Tibial nerve (tissue), 4 donors: ENCODE results near the gene EMP2. TPM values are rescaled to one million over a fixed set of nuclear protein-coding genes. Genes with fewer than 3 reads are reported as not detected.
A peak's percentile ranks its signal among the peaks of the same experiment; 100 is the strongest.

Source experiments
- DNase-seq, 2 donors: peaks; one replicate each; pipeline ENCODE4 v3.0.0-alpha.2; 2019; ENCODE audit warnings: low spot score in 2 of 2
- H3K27ac ChIP-seq, 4 donors: fragments of 200-600 bp; sonication (generic) in 3 of 4; one replicate each; pipeline ENCODE4 v1.5.1; 2017 to 2019; ENCODE audit warnings: mild to moderate bottlenecking in 1 of 4
- H3K27me3 ChIP-seq, 2 donors: fragments of 200-600 bp; sonication (generic) in 1 of 2; one replicate each; pipeline versions ENCODE4 v1.5.1 to v1.6.0; 2017 to 2019
- H3K36me3 ChIP-seq, 3 donors: fragments of 200-600 bp; sonication (generic); one replicate each; pipeline ENCODE4 v1.5.1; 2018 to 2019
- H3K4me1 ChIP-seq, 4 donors: fragments of 200-600 bp; sonication (generic) in 3 of 4; one replicate each; pipeline ENCODE4 v1.5.1; 2017 to 2019
- H3K4me3 ChIP-seq, 4 donors: fragments of 200-600 bp; sonication (generic) in 3 of 4; one replicate each; pipeline ENCODE4 v1.5.1; 2017 to 2019; ENCODE audit warnings: mild to moderate bottlenecking in 1 of 4, moderate library complexity in 1 of 4
- H3K9me3 ChIP-seq, 4 donors: fragments of 200-600 bp; sonication (generic) in 3 of 4; one replicate each; pipeline ENCODE4 v1.5.1; 2017 to 2019
- EP300 ChIP-seq, 2 donors: sonication (generic); formaldehyde crosslinking; IDR thresholded peaks; one replicate each; pipeline ENCODE4 v1.6.1; 2017; ENCODE audit warnings: antibody characterized with exemption in 2 of 2, mild to moderate bottlenecking in 1 of 2
- POLR2A ChIP-seq, 2 donors: fragments of 450-650 bp; IDR thresholded peaks; one replicate each; pipeline ENCODE4 v1.6.1; 2017; ENCODE audit warnings: antibody characterized with exemption in 2 of 2, mild to moderate bottlenecking in 2 of 2, moderate library complexity in 2 of 2
- WGBS, 2 donors: methylation state at CpG; one replicate each; pipeline ENCODE4 v1.1.5; 2018; 5-methylcytosine and 5-hydroxymethylcytosine counted together
- total RNA-seq, 4 donors: library from RNA; depleted of rRNA; stranded (reverse); fragments of >200 nt; gene quantifications; one replicate each; pipeline ENCODE4 v1.1.0, GENCODE V29; 2016
- TF ChIP-seq, protein P1 (sequence below), 5 experiments: fragments of 200-600 bp in 3 of 5; fragments of 450-650 bp in 2 of 5; sonication (generic) in 3 of 5; IDR thresholded peaks; one replicate each; pipeline ENCODE4 v1.5.1; 2016 to 2019; ENCODE audit warnings: antibody characterized with exemption in 5 of 5, mild to moderate bottlenecking in 3 of 5, moderate library complexity in 2 of 5

The EMP2 gene
- total RNA-seq, 4 donors from 2014 or later = 60.5 to 72.1 (median 65.5) TPM

DNA sequence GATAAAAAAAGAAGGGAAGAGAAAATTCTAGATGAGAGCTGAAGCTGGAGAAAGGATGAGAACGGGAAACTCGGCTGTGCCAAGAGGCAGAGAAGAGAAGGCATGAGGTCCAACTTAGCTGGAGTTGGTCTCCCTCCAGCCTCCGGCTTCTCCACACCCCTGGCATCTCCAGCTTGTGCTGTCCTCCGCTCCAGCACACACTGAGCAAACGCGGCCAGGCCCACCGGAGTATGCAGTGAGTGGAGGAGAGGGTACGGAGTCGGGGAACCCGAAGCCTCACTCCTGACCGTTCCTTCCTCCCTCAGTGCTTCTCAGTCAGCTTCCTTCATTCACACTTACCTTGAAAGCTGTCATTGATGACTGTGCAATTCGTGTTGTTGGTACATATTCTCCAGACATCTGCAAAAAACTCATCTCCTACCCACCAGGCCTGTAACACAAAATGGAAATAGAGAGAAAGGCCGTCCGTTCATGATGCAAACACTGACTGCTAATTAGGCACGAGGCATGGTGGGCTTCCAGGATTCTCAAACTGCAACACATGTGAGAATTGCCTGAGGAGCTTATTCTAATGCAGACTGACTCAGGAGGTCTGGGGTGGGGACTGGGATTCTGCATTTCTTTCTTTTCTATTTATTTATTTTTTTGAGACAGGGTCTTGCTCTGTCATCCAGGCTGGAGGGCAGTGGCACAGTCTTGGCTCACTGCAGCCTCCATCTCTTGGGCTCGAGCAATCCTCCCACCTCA is 37.0 kb downstream of the EMP2 start:
- peaks cover 0 to 9% (median 0%) of the 10 kb centered on the region in 4 donors for H3K4me1 ChIP-seq
- H3K27me3 ChIP-seq = no peaks in the 10 kb centered on the region
- peaks cover 0 to 82% (median 6%) of the 10 kb centered on the region in 3 donors for H3K36me3 ChIP-seq

DNA sequence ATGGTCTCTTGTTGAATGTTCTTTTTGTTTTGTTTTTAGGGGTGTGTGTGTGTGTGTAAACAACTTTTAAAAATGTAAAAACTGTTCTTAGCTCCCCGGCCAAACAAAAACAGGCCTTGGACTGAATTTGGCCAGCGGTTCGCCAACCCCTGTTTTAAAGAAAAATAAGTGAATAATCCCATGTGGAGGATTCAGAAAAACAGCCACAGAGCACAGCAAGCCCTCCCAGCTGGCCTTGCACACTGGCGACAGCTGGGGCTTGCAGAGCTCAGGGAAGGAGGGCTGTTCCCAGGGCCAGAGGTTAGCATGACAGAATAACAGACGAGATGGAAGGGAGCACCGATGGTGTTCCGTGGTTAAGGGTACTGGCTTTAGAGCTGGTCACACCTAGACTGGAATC is 39.0 kb downstream of the EMP2 start:
- DNase-seq = no peak
- no peak for TF ChIP-seq POLR2A (IDR thresholded peaks at IDR 0.05)
- no peak for TF ChIP-seq EP300 (IDR thresholded peaks at IDR 0.05)
- TF ChIP-seq, protein P1, sequence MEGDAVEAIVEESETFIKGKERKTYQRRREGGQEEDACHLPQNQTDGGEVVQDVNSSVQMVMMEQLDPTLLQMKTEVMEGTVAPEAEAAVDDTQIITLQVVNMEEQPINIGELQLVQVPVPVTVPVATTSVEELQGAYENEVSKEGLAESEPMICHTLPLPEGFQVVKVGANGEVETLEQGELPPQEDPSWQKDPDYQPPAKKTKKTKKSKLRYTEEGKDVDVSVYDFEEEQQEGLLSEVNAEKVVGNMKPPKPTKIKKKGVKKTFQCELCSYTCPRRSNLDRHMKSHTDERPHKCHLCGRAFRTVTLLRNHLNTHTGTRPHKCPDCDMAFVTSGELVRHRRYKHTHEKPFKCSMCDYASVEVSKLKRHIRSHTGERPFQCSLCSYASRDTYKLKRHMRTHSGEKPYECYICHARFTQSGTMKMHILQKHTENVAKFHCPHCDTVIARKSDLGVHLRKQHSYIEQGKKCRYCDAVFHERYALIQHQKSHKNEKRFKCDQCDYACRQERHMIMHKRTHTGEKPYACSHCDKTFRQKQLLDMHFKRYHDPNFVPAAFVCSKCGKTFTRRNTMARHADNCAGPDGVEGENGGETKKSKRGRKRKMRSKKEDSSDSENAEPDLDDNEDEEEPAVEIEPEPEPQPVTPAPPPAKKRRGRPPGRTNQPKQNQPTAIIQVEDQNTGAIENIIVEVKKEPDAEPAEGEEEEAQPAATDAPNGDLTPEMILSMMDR (IDR thresholded peaks at IDR 0.05) = no peak
- WGBS, 2 donors = 50 to 54% methylated on average over 7 of the region's 7 CpGs
- Histone ChIP-seq H3K27ac (peak overlapping the region in 2 of 4 donors; percentile 13 to 36), H3K4me1 (peaks cover 0 to 9% (median 0%) of the 10 kb centered on the region in 4 donors), H3K9me3 (no peaks in the 10 kb centered on the region), H3K27me3 (no peaks in the 10 kb centered on the region), H3K4me3 (no peak overlapping the region), H3K36me3 (peaks cover 2 to 82% (median 4%) of the 10 kb centered on the region in 3 donors)

More for the DNA sequence above, 37.0 kb downstream of the EMP2 start:
- Histone ChIP-seq H3K27ac (no peak overlapping the region), H3K9me3 (peaks cover 0 to 4% (median 0%) of the 10 kb centered on the region in 4 donors), H3K4me3 (no peak overlapping the region)
- DNase-seq = no peak
- 89 to 94% methylated on average over 16 of the region's 16 CpGs for WGBS, 2 donors
- TF ChIP-seq POLR2A (IDR thresholded peaks at IDR 0.05) (no peak), EP300 (IDR thresholded peaks at IDR 0.05) (no peak)
- TF ChIP-seq, protein P1 (IDR thresholded peaks at IDR 0.05) = no peak

DNA sequence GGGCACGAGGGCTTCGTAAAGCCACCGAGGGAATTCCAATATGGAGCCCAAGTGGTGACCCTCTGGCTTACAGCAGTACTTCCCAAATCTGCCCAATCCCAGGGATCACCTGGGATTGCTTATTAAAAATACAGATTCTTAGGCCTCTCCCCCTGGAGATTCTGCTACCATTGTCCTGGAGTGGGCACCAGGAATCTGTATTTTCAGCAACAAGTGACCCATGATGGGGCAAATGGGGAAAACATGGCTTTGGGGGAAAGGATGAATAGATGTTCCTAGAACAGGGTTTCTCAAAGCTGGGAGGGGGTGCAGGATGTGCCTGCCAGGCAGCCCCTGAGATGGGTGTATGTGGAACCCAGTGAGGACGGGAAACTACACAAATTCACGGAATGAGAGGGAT is 40.6 kb downstream of the EMP2 start:
- H3K27ac ChIP-seq = no peak overlapping the region
- no peak overlapping the region for H3K4me3 ChIP-seq
- no peaks in the 10 kb centered on the region for H3K27me3 ChIP-seq
- WGBS, 2 donors = 85 to 96% methylated on average over 5 of the region's 5 CpGs
- peaks cover 0 to 9% (median 0%) of the 10 kb centered on the region in 4 donors for H3K4me1 ChIP-seq
- no peak for DNase-seq
- no peaks in the 10 kb centered on the region for H3K9me3 ChIP-seq
- no peak for TF ChIP-seq EP300 (IDR thresholded peaks at IDR 0.05)
- TF ChIP-seq, protein P1 (IDR thresholded peaks at IDR 0.05) = no peak
- TF ChIP-seq POLR2A (IDR thresholded peaks at IDR 0.05) = no peak
- H3K36me3 ChIP-seq = peaks cover 4 to 82% (median 6%) of the 10 kb centered on the region in 3 donors

GRCh38 chr16:10539236-10539635 is 41.2 kb downstream of the EMP2 start:
- no peak for TF ChIP-seq EP300 (IDR thresholded peaks at IDR 0.05)
- Histone ChIP-seq H3K27me3 (no peaks in the 10 kb centered on the region), H3K4me1 (peaks cover 0 to 9% (median 0%) of the 10 kb centered on the region in 4 donors), H3K9me3 (no peaks in the 10 kb centered on the region), H3K4me3 (no peak overlapping the region), H3K27ac (no peak overlapping the region), H3K36me3 (peaks cover 4 to 82% (median 6%) of the 10 kb centered on the region in 3 donors)
- DNase-seq = no peak
- 87 to 89% methylated on average over 8 of the region's 8 CpGs for WGBS, 2 donors

- 89 to 100% methylated on average over 2 of the region's 2 CpGs for WGBS, 2 donors
- H3K36me3 ChIP-seq = peaks cover 4 to 82% (median 6%) of the 10 kb centered on the region in 3 donors
- H3K27me3 ChIP-seq = no peaks in the 10 kb centered on the region
- peaks cover 0 to 9% (median 0%) of the 10 kb centered on the region in 4 donors for H3K4me1 ChIP-seq
- DNase-seq = no peak
- no peak overlapping the region for H3K4me3 ChIP-seq
- TF ChIP-seq POLR2A (IDR thresholded peaks at IDR 0.05) = no peak
- TF ChIP-seq, protein P1 (IDR thresholded peaks at IDR 0.05) = no peak
- no peak for TF ChIP-seq EP300 (IDR thresholded peaks at IDR 0.05)
- no peaks in the 10 kb centered on the region for H3K9me3 ChIP-seq
- no peak overlapping the region for H3K27ac ChIP-seq
Observed at GRCh38 chr16:10538583-10538982, 41.8 kb downstream of the EMP2 start.
